Neural cell (in vitro differentiated cells): ENCODE measurements around the gene AHNAK2. TPM values are rescaled to one million over a fixed set of nuclear protein-coding genes. Genes with fewer than 3 reads are reported as not detected.

Experiments used
- H2AFZ ChIP-seq: fragments of 200-600, 300-800 bp; sonication (generic), shearing (Covaris generic); 2 replicates; pipeline ENCODE4 v1.6.0; 2014; ENCODE audit warnings: low read depth, mild to moderate bottlenecking, antibody characterized with exemption, low read length, moderate library complexity
- H3F3A ChIP-seq: fragments of 200-600 bp; shearing (Covaris generic); 2 replicates; pipeline ENCODE4 v1.6.1; 2016; ENCODE audit warnings: mild to moderate bottlenecking, moderate library complexity, mixed read lengths, antibody characterized with exemption, low read length; ENCODE audit not compliant: insufficient read depth, poor library complexity, severe bottlenecking
- H3K27ac ChIP-seq: fragments of 200-600, 300-800 bp; sonication (generic), shearing (Covaris generic); 2 replicates; pipeline ENCODE4 v1.5.1; 2014; ENCODE audit warnings: mild to moderate bottlenecking, low read length, moderate library complexity
- H3K27me3 ChIP-seq: fragments of 300-800, 200-600 bp; sonication (generic), shearing (Covaris generic); 2 replicates; pipeline ENCODE4 v1.6.0; 2014; ENCODE audit warnings: mild to moderate bottlenecking, low read depth, low read length, moderate library complexity; ENCODE audit not compliant: insufficient read depth
- H3K36me3 ChIP-seq: fragments of 300-800, 200-600 bp; sonication (generic), shearing (Covaris generic); 2 replicates; pipeline ENCODE4 v1.5.1; 2014; ENCODE audit warnings: mild to moderate bottlenecking, antibody characterized with exemption, low read length, moderate library complexity; ENCODE audit not compliant: insufficient read depth
- H3K4me2 ChIP-seq: fragments of 300-800, 200-600 bp; sonication (generic), shearing (Covaris generic); 2 replicates; pipeline ENCODE4 v1.6.0; 2014; ENCODE audit warnings: mild to moderate bottlenecking, low read length
- H3K4me3 ChIP-seq: fragments of 300-800, 200-600 bp; sonication (generic), shearing (Covaris generic); 2 replicates; pipeline ENCODE4 v1.5.1; 2014; ENCODE audit warnings: mild to moderate bottlenecking, low read length, moderate library complexity
- H3K79me2 ChIP-seq: fragments of 200-600 bp; shearing (Covaris generic); replicated peaks from 2 replicates; pipeline ENCODE4 v1.6.0; 2014; ENCODE audit warnings: mild to moderate bottlenecking, low read length, moderate library complexity; ENCODE audit not compliant: insufficient read depth
- H3K9ac ChIP-seq: fragments of 300-800, 200-600 bp; sonication (generic), shearing (Covaris generic); 2 replicates; pipeline ENCODE4 v1.6.1; 2016; ENCODE audit warnings: mild to moderate bottlenecking, low read length, mixed read lengths
- H3K9me2 ChIP-seq: fragments of 200-600 bp; shearing (Covaris generic); 2 replicates; pipeline ENCODE4 v1.6.1; 2016; ENCODE audit warnings: mild to moderate bottlenecking, low read length, mixed read lengths; ENCODE audit not compliant: insufficient read depth
- H3K9me3 ChIP-seq: fragments of 200-600, 300-800 bp; sonication (generic), shearing (Covaris generic); 2 replicates; pipeline ENCODE4 v1.6.1; 2016; ENCODE audit warnings: mild to moderate bottlenecking, mixed run types, low read length, moderate library complexity, mixed read lengths
- H4K20me1 ChIP-seq: fragments of 200-600 bp; shearing (Covaris generic); 2 replicates; pipeline ENCODE4 v1.6.1; 2016; ENCODE audit warnings: mild to moderate bottlenecking, mixed run types; ENCODE audit not compliant: insufficient read depth
- EP300 ChIP-seq: fragments of 450-650 bp; conservative IDR thresholded peaks from 2 replicates; pipeline ENCODE4 v1.6.1; 2014; ENCODE audit warnings: antibody characterized with exemption, mild to moderate bottlenecking, moderate library complexity; ENCODE audit not compliant: poor library complexity, severe bottlenecking
- EZH2 ChIP-seq: fragments of 200-600, 300-800 bp; shearing (Covaris generic), sonication (generic); IDR thresholded peaks from 2 replicates; pipeline ENCODE4 v1.6.1; 2014; ENCODE audit warnings: antibody characterized with exemption, low read length, borderline replicate concordance, mild to moderate bottlenecking; ENCODE audit not compliant: insufficient read depth, poor library complexity, severe bottlenecking
- MXI1 ChIP-seq: fragments of 450-650 bp; conservative IDR thresholded peaks from 2 replicates; pipeline ENCODE4 v1.6.1; 2014; ENCODE audit warnings: antibody characterized with exemption, mild to moderate bottlenecking; ENCODE audit not compliant: poor library complexity, severe bottlenecking
- POLR2AphosphoS5 ChIP-seq: IDR thresholded peaks from 2 replicates; pipeline ENCODE4 v1.6.1; 2012
- RAD21 ChIP-seq: fragments of 450-650 bp; conservative IDR thresholded peaks from 2 replicates; pipeline ENCODE4 v1.6.1; 2014; ENCODE audit warnings: antibody characterized with exemption, mild to moderate bottlenecking, moderate library complexity
- SMC3 ChIP-seq: fragments of 450-650 bp; conservative IDR thresholded peaks from 2 replicates; pipeline ENCODE4 v1.6.1; 2014; ENCODE audit warnings: antibody characterized with exemption, mild to moderate bottlenecking, moderate library complexity; ENCODE audit not compliant: poor library complexity
- TAF1 ChIP-seq: IDR thresholded peaks from 2 replicates; pipeline ENCODE4 v1.6.1; 2012; ENCODE audit warnings: low read depth
- polyA plus RNA-seq: library from polyadenylated mRNA; depleted of rRNA; stranded (reverse); fragments of >200 nt; gene quantifications from 2 replicates; pipeline ENCODE4 v1.2.3, GENCODE V29; 2014
- TF ChIP-seq, protein P1 (sequence below): IDR thresholded peaks from 2 replicates; pipeline ENCODE4 v1.6.1; 2012; ENCODE audit warnings: borderline replicate concordance
- TF ChIP-seq, protein P2 (sequence below): fragments of 450-650 bp; IDR thresholded peaks from 2 replicates; pipeline ENCODE4 v1.5.1; 2014; ENCODE audit warnings: antibody characterized with exemption, mild to moderate bottlenecking, moderate library complexity; ENCODE audit not compliant: poor library complexity, severe bottlenecking

Gene AHNAK2
- polyA plus RNA-seq, 1 donor from 2014 or later: 1.4 TPM

- TF ChIP-seq, protein P1, sequence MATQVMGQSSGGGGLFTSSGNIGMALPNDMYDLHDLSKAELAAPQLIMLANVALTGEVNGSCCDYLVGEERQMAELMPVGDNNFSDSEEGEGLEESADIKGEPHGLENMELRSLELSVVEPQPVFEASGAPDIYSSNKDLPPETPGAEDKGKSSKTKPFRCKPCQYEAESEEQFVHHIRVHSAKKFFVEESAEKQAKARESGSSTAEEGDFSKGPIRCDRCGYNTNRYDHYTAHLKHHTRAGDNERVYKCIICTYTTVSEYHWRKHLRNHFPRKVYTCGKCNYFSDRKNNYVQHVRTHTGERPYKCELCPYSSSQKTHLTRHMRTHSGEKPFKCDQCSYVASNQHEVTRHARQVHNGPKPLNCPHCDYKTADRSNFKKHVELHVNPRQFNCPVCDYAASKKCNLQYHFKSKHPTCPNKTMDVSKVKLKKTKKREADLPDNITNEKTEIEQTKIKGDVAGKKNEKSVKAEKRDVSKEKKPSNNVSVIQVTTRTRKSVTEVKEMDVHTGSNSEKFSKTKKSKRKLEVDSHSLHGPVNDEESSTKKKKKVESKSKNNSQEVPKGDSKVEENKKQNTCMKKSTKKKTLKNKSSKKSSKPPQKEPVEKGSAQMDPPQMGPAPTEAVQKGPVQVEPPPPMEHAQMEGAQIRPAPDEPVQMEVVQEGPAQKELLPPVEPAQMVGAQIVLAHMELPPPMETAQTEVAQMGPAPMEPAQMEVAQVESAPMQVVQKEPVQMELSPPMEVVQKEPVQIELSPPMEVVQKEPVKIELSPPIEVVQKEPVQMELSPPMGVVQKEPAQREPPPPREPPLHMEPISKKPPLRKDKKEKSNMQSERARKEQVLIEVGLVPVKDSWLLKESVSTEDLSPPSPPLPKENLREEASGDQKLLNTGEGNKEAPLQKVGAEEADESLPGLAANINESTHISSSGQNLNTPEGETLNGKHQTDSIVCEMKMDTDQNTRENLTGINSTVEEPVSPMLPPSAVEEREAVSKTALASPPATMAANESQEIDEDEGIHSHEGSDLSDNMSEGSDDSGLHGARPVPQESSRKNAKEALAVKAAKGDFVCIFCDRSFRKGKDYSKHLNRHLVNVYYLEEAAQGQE: no peak
- TF ChIP-seq RAD21: no peak
- no peak for TF ChIP-seq TAF1
- no peak for TF ChIP-seq SMC3
- TF ChIP-seq EP300: no peak
- TF ChIP-seq EZH2: no peak
- TF ChIP-seq MXI1: no peak
- TF ChIP-seq, protein P2, sequence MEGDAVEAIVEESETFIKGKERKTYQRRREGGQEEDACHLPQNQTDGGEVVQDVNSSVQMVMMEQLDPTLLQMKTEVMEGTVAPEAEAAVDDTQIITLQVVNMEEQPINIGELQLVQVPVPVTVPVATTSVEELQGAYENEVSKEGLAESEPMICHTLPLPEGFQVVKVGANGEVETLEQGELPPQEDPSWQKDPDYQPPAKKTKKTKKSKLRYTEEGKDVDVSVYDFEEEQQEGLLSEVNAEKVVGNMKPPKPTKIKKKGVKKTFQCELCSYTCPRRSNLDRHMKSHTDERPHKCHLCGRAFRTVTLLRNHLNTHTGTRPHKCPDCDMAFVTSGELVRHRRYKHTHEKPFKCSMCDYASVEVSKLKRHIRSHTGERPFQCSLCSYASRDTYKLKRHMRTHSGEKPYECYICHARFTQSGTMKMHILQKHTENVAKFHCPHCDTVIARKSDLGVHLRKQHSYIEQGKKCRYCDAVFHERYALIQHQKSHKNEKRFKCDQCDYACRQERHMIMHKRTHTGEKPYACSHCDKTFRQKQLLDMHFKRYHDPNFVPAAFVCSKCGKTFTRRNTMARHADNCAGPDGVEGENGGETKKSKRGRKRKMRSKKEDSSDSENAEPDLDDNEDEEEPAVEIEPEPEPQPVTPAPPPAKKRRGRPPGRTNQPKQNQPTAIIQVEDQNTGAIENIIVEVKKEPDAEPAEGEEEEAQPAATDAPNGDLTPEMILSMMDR: no peak
- no peak for TF ChIP-seq POLR2AphosphoS5
- Histone ChIP-seq H3F3A (no peaks in the 10 kb centered on the region), H3K79me2 (no peaks in the 10 kb centered on the region), H3K4me3 (no peak overlapping the region), H3K27ac (no peak overlapping the region), H3K27me3 (peaks cover 38% of the 10 kb centered on the region), H4K20me1 (no peaks in the 10 kb centered on the region), H3K36me3 (no peaks in the 10 kb centered on the region), H3K9me3 (no peaks in the 10 kb centered on the region), H3K4me2 (no peak overlapping the region), H2AFZ (no peak overlapping the region), H3K9me2 (no peaks in the 10 kb centered on the region), H3K9ac (no peak overlapping the region)
These were observed 46.2 kb downstream of the AHNAK2 start for GRCh38 chr14:104931771-104932675.

DNA sequence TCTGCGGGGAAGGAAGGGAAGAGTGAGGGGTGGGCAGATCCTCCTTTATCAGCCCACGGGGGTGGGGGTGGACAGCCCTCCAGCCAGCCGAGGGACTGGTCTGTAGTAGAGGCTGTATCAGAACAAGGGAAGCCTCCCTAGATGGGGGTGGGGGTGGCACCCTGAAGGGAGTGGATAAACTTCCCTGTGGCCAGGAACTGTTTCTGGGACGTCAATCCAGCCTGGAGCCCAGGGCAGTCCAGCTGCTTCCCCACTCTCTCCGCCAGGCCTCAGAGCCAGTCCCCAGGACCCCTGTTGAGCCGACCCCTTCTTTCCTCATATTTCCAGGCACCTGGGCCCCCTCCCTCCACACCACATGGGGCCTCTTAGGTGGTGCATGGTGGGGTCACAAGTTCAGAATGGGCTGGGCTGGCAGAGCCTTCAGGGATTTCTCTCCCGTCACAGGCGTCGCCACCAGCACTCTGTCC lies 46.8 kb downstream of the AHNAK2 start:
- Histone ChIP-seq H3K36me3 (no peaks in the 10 kb centered on the region), H3K79me2 (no peaks in the 10 kb centered on the region), H3K9me2 (no peaks in the 10 kb centered on the region), H3K27ac (no peak overlapping the region), H3K27me3 (peaks cover 38% of the 10 kb centered on the region), H3K4me3 (no peak overlapping the region), H4K20me1 (no peaks in the 10 kb centered on the region), H3F3A (no peaks in the 10 kb centered on the region), H3K9me3 (no peaks in the 10 kb centered on the region), H3K9ac (no peak overlapping the region), H3K4me2 (no peak overlapping the region), H2AFZ (no peak overlapping the region)
- TF ChIP-seq EZH2 (no peak), EP300 (no peak), MXI1 (no peak), SMC3 (no peak), POLR2AphosphoS5 (no peak)
- TF ChIP-seq, protein P2: no peak
